HG03558 (cell line): Measurements from ENCODE around the gene CMA1.
"Not testable (repeated sequence)": the region's sequence is repeated elsewhere in the genome, so short reads cannot be mapped to it uniquely, and the experiment has no call there.

ENCODE experiments used
- ATAC-seq: cut with Tn5 transposase; IDR thresholded peaks from one replicate; pipeline ENCODE4 v1.9.1; 2021; ENCODE audit warnings: moderate number of reproducible peaks; ENCODE audit not compliant: unreplicated experiment; ENCODE audit errors: extremely low read depth

The CMA1 gene

GRCh38 chr14:24508155-24508840, at the start of gene CMA1:
CMA1 (minus strand) TSS chr14:24508265; CDS start chr14:24508235, 30 bp downstream.
- ATAC-seq, result no peak

GRCh38 chr14:24556756-24557155, 48.7 kb upstream of the CMA1 start:
- ATAC-seq, result no peak

- not testable (repeated sequence) for ATAC-seq
Observed at GRCh38 chr14:24549064-24549463, 41.0 kb upstream of the CMA1 start.

- no peak for ATAC-seq
Observed at GRCh38 chr14:24542346-24542936, 34.4 kb upstream of the CMA1 start.

- ATAC-seq, result no peak
Observed at GRCh38 chr14:24535737-24536136, 27.7 kb upstream of the CMA1 start.

GRCh38 chr14:24534286-24534685, 26.2 kb upstream of the CMA1 start:
- ATAC-seq, result no peak

- not testable (repeated sequence) for ATAC-seq
Observed at GRCh38 chr14:24525877-24526620, 18.0 kb upstream of the CMA1 start.

GRCh38 chr14:24518851-24519250, 10.8 kb upstream of the CMA1 start:
- no peak for ATAC-seq

- no peak for ATAC-seq
Observed at GRCh38 chr14:24514209-24514608, 6.1 kb upstream of the CMA1 start.

GRCh38 chr14:24513009-24513408, 4.9 kb upstream of the CMA1 start:
- no peak for ATAC-seq

- ATAC-seq, result no peak
Observed at GRCh38 chr14:24506443-24506842, 1.6 kb downstream of the CMA1 start.

GRCh38 chr14:24504425-24504950, 3.6 kb downstream of the CMA1 start:
- ATAC-seq, result no peak

- not testable (repeated sequence) for ATAC-seq
Observed at GRCh38 chr14:24491586-24492408, 16.3 kb downstream of the CMA1 start.

- ATAC-seq, result no peak
Observed at GRCh38 chr14:24483604-24484252, 24.3 kb downstream of the CMA1 start.

- not testable (repeated sequence) for ATAC-seq
Observed at GRCh38 chr14:24482699-24483303, 25.3 kb downstream of the CMA1 start.

GRCh38 chr14:24481622-24482324, 26.3 kb downstream of the CMA1 start:
- no peak for ATAC-seq

- ATAC-seq, result not testable (repeated sequence)
Observed at GRCh38 chr14:24479999-24480398, 28.1 kb downstream of the CMA1 start.

GRCh38 chr14:24475261-24475660, 32.8 kb downstream of the CMA1 start:
- ATAC-seq, result no peak

GRCh38 chr14:24473211-24473610, 34.9 kb downstream of the CMA1 start:
- no peak for ATAC-seq
